GM12878 (cell line): ENCODE results near the gene MGST3. TPM values are rescaled to one million over a fixed set of nuclear protein-coding genes. Genes with fewer than 3 reads are reported as not detected.

ENCODE experiments used
- ATAC-seq: fragments of 200-7000 bp; cut with Tn5 transposase; 3 replicates; pipeline ENCODE4 v1.9.1; 2020; ENCODE audit warnings: mild to moderate bottlenecking, moderate library complexity
- BruUV-seq: library from RNA; stranded (reverse); fragments of 400-500 nt; replicated peaks from 2 replicates; lab custom pipeline; 2021; lab: Mats Ljungman, UMichigan
- CTCF ChIA-PET: fragments of 300-600 bp; sonication (Branson Sonifier 250); formaldehyde crosslinking; extraction: SDS; loops from one replicate; lab custom pipeline; 2021; ENCODE audit warnings: inconsistent platforms; lab: Yijun Ruan, JAX
- POLR2A ChIA-PET: fragments of 350-600 bp; formaldehyde crosslinking; extraction: SDS; loops from one replicate; lab custom pipeline; 2021; ENCODE audit warnings: inconsistent platforms; lab: Charles Lee
- RAD21 ChIA-PET: fragments of 300-600 bp; sonication (Branson Sonifier 250); formaldehyde crosslinking; loops from one replicate; lab custom pipeline; 2023; ENCODE audit warnings: antibody characterized with exemption; ENCODE audit not compliant: unreplicated experiment; lab: Charles Lee
- SMC1A ChIA-PET: fragments of 300-600 bp; sonication (Branson Sonifier 250); formaldehyde crosslinking; loops from one replicate; lab custom pipeline; 2023; ENCODE audit not compliant: unreplicated experiment, uncharacterized antibody; lab: Charles Lee
- DNase-seq: peaks from one replicate; pipeline ENCODE4 v3.0.0-alpha.2; 2011; ENCODE audit warnings: low read depth, low spot score
- FAIRE-seq: peaks from 3 replicates; lab custom pipeline; 2011; peaks lifted over from hg19 to GRCh38; lab: Jason Lieb, UNC
- H2AFZ ChIP-seq: 2 replicates; pipeline ENCODE4 v1.6.0; 2011; ENCODE audit warnings: low read depth, low read length, control low read depth; ENCODE audit not compliant: control insufficient read depth
- H3K27ac ChIP-seq: 2 replicates; pipeline ENCODE4 v1.5.1; 2011; ENCODE audit warnings: control low read depth; ENCODE audit not compliant: control insufficient read depth, insufficient read depth
- H3K27me3 ChIP-seq, 2 experiments: replicated peaks in 1 of 2; 2 replicates each; pipeline versions ENCODE4 v1.6.0 to v1.6.1; 2011; ENCODE audit warnings: low read length in 1 of 2; ENCODE audit not compliant: control insufficient read depth in 2 of 2, insufficient read depth in 2 of 2
- H3K36me3 ChIP-seq, 2 experiments: 2 replicates each; pipeline ENCODE4 v1.5.1; 2011; ENCODE audit warnings: low read length in 1 of 2; ENCODE audit not compliant: control insufficient read depth in 2 of 2, insufficient read depth in 2 of 2
- H3K4me1 ChIP-seq: 2 replicates; pipeline ENCODE4 v1.6.1; 2011; ENCODE audit warnings: mild to moderate bottlenecking, low read length, moderate library complexity, mixed read lengths; ENCODE audit not compliant: control insufficient read depth, insufficient read depth
- H3K4me2 ChIP-seq: 2 replicates; pipeline ENCODE4 v1.6.0; 2011; ENCODE audit warnings: control low read depth; ENCODE audit not compliant: control insufficient read depth, insufficient read depth
- H3K4me3 ChIP-seq: fragments of 200-600 bp; sonication (generic); 2 replicates; pipeline ENCODE4 v1.5.1; 2016
- H3K79me2 ChIP-seq: 2 replicates; pipeline ENCODE4 v1.6.0; 2011; ENCODE audit warnings: low read length; ENCODE audit not compliant: control insufficient read depth, insufficient read depth
- H3K9ac ChIP-seq: 2 replicates; pipeline ENCODE4 v1.8.0; 2011; ENCODE audit warnings: low read length, control low read depth, mixed read lengths; ENCODE audit not compliant: control insufficient read depth, insufficient read depth
- H3K9me3 ChIP-seq: replicated peaks from 3 replicates; pipeline ENCODE4 v1.5.1; 2011; ENCODE audit warnings: mild to moderate bottlenecking, low read length; ENCODE audit not compliant: control insufficient read depth, insufficient read depth
- H4K20me1 ChIP-seq: 2 replicates; pipeline ENCODE4 v1.6.0; 2011; ENCODE audit not compliant: control insufficient read depth, insufficient read depth
- EGR1 ChIP-seq, 2 experiments: IDR thresholded peaks; 1 replicate in 1 of 2; 2 replicates in 1 of 2; pipeline ENCODE4 v1.6.1; 2011 to 2012; ENCODE audit warnings: low read depth in 2 of 2, low read length in 2 of 2, borderline replicate concordance in 1 of 2, mild to moderate bottlenecking in 1 of 2, moderate library complexity in 1 of 2
- NFYB ChIP-seq: IDR thresholded peaks from 2 replicates; pipeline ENCODE4 v1.6.1; 2011; ENCODE audit warnings: low read depth, mild to moderate bottlenecking, low read length, improper control_type of control experiment, moderate library complexity; ENCODE audit not compliant: insufficient read depth
- SRF ChIP-seq, 2 experiments: IDR thresholded peaks; 2 replicates each; pipeline ENCODE4 v1.6.1; 2011; ENCODE audit warnings: low read depth in 2 of 2, low read length in 2 of 2, mild to moderate bottlenecking in 1 of 2, moderate library complexity in 1 of 2
- TCF12 ChIP-seq: IDR thresholded peaks from 2 replicates; pipeline ENCODE4 v1.6.1; 2011; ENCODE audit warnings: low read depth, mild to moderate bottlenecking, low read length
- ZBED1 ChIP-seq: IDR thresholded peaks from 2 replicates; pipeline ENCODE4 v1.6.1; 2016; ENCODE audit warnings: borderline replicate concordance
- ZNF217 ChIP-seq: fragments of 450-650 bp; IDR thresholded peaks from 2 replicates; pipeline ENCODE4 v1.6.1; 2017; ENCODE audit warnings: antibody characterized with exemption, mild to moderate bottlenecking
- ZNF24 ChIP-seq: fragments of 450-650 bp; IDR thresholded peaks from 2 replicates; pipeline ENCODE4 v1.6.1; 2017; ENCODE audit warnings: antibody characterized with exemption, mild to moderate bottlenecking
- ZZZ3 ChIP-seq: IDR thresholded peaks from 2 replicates; pipeline ENCODE4 v1.6.1; 2011; ENCODE audit warnings: low read depth; ENCODE audit not compliant: control insufficient read depth, insufficient read length
- WGBS: methylation state at CpG from one replicate; pipeline ENCODE4 v1.1.6; 2016; ENCODE audit warnings: low lambda C conversion rate; ENCODE audit not compliant: insufficient replicate concordance, insufficient coverage; ENCODE audit errors: missing lambda C conversion rate; 5-methylcytosine and 5-hydroxymethylcytosine counted together
- in situ Hi-C: fragments of 300-500 bp; cut with MboI; formaldehyde crosslinking; loops from 9 replicates; pipeline ENCODE4 v1.14.3; 2018; ENCODE audit warnings: mixed read lengths
- intact Hi-C: fragments of 100-400 bp; cut with micrococcal nuclease; formaldehyde crosslinking; loops from one replicate; pipeline ENCODE4 v1.14.2; 2022; ENCODE audit not compliant: unreplicated experiment
- polyA plus RNA-seq, 11 experiments: library from polyadenylated mRNA; depleted of rRNA in 4 of 11; unstranded in 6 of 11; stranded (reverse) in 5 of 11; fragments of >200 nt; fragmentation: Nextera tagmentation in 4 of 11; fragmentation: Illumina TruSeq in 1 of 11; extraction: Ambion mirVana in 4 of 11; extraction: Trizol in 1 of 11; gene quantifications; 1 replicate in 1 of 11; 2 replicates in 10 of 11; pipeline versions ENCODE4 v1.2.1 to v1.2.3, GENCODE V29; 2011 to 2016; ENCODE audit warnings: inconsistent platforms in 2 of 11, missing spikeins in 2 of 11, low read depth in 1 of 11
- total RNA-seq, 4 experiments: library from RNA; depleted of rRNA in 3 of 4; stranded (reverse); fragments of >200 nt in 3 of 4; fragmentation: Illumina TruSeq in 1 of 4; extraction: Trizol in 1 of 4; gene quantifications; 2 replicates each; pipeline versions ENCODE4 v1.2.1 to v1.2.3, GENCODE V29; 2013 to 2021
- TF ChIP-seq, protein P1 (sequence below): fragments of 150-350 bp; IDR thresholded peaks from 2 replicates; pipeline ENCODE4 v1.6.1; 2014; ENCODE audit warnings: mild to moderate bottlenecking, low read depth, low read length
- TF ChIP-seq, protein P2 (sequence below): IDR thresholded peaks from 2 replicates; pipeline ENCODE4 v1.6.1; 2012; ENCODE audit warnings: low read depth, low read length, improper control_type of control experiment

Gene MGST3
- total and polyA plus RNA-seq, 10 of the 15 experiments (the other 5 are each of a cell fraction or from before 2014, with no cell fraction given), result 37.3 to 145 (median 68.8) TPM

DNA sequence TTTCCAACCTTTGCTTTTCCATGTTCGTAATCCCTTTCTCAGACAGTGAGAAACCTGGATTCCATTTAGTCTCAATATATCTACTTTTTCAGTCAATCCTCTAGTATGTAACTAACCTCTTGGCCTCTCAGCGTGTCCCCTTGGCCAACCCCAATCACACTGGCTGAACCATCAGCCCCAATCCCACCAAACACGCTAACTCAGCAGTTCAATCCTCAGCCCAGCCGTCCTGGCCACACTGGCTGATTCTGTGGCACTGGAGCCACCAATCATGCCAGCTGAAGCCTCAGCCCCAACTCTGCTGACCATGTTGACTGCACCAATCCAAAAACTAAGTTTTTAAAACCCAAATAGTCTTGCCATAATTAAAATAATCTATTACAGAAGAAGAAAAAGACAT, 6.6 kb upstream of the MGST3 start:
- intact Hi-C loops, result no loop called here
- Histone ChIP-seq H3K9ac (no peak overlapping the region), H3K27me3 (no peaks in the 10 kb centered on the region), H2AFZ (no peak overlapping the region), H3K79me2 (no peaks in the 10 kb centered on the region), H3K27ac (no peak overlapping the region), H3K4me1 (no peaks in the 10 kb centered on the region), H3K4me3 (no peak overlapping the region), H4K20me1 (no peaks in the 10 kb centered on the region), H3K9me3 (no peaks in the 10 kb centered on the region), H3K36me3 (no peaks in the 10 kb centered on the region), H3K4me2 (no peak overlapping the region)
- CTCF ChIA-PET, result interaction anchor here (0.8 kb wide), 1 partner anchor 24 kb away, joined by 3 read pairs; no protein-coding TSS in a partner anchor
- FAIRE-seq (no peak), DNase-seq (no peak), ATAC-seq (no peak)
- POLR2A ChIA-PET, result no interaction called here
- BruUV-seq, result no TSS peak
- SMC1A ChIA-PET, result no interaction called here
- RAD21 ChIA-PET, result no interaction called here
- in situ Hi-C loops, result no loop called here
- 35% methylated on average over 4 of the region's 4 CpGs for WGBS
- TF ChIP-seq ZNF24, result no peak
- TF ChIP-seq ZNF217, result no peak
- TF ChIP-seq, protein P1, sequence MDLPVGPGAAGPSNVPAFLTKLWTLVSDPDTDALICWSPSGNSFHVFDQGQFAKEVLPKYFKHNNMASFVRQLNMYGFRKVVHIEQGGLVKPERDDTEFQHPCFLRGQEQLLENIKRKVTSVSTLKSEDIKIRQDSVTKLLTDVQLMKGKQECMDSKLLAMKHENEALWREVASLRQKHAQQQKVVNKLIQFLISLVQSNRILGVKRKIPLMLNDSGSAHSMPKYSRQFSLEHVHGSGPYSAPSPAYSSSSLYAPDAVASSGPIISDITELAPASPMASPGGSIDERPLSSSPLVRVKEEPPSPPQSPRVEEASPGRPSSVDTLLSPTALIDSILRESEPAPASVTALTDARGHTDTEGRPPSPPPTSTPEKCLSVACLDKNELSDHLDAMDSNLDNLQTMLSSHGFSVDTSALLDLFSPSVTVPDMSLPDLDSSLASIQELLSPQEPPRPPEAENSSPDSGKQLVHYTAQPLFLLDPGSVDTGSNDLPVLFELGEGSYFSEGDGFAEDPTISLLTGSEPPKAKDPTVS, result no peak
- TF ChIP-seq ZZZ3, result no peak
- no peak for TF ChIP-seq SRF (IDR thresholded peaks at IDR 0.05; ENCODE audit: low read depth in 2 of 2, low read length in 2 of 2)
- no peak for TF ChIP-seq TCF12
- no peak for TF ChIP-seq ZBED1
- TF ChIP-seq NFYB, result no peak
- no peak for TF ChIP-seq EGR1 (IDR thresholded peaks at IDR 0.05; ENCODE audit: borderline replicate concordance in 1 of 2, low read depth in 2 of 2, low read length in 2 of 2)
- TF ChIP-seq, protein P2, sequence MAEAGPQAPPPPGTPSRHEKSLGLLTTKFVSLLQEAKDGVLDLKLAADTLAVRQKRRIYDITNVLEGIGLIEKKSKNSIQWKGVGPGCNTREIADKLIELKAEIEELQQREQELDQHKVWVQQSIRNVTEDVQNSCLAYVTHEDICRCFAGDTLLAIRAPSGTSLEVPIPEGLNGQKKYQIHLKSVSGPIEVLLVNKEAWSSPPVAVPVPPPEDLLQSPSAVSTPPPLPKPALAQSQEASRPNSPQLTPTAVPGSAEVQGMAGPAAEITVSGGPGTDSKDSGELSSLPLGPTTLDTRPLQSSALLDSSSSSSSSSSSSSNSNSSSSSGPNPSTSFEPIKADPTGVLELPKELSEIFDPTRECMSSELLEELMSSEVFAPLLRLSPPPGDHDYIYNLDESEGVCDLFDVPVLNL, result no peak
